Measurements from ENCODE around the gene APOA4. TPM values are rescaled to one million over a fixed set of nuclear protein-coding genes. Genes with fewer than 3 reads are reported as not detected.

The APOA4 gene
- total and polyA plus RNA-seq, 4 donors = 0.89 to 382 (median 131) TPM

DNA sequence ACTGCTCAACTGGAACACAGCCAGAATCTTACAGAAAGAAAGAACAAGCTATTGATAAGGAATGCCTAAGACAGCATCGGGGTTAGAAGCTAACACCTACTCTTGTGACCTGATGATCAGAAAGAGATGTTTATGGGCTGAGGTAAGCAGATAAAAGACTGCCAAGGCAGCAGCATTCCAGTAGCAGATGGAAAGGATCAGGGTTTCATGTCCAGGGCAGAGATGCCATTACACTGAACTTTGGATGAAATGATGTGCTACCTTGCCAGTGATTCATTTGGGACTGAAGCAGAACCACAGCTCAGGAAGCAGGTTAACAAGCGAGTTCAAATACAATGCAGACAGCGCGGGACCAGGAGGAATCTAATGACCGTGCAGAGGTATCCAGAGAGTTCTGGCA, 41.4 kb upstream of the APOA4 start (continued):
- TF ChIP-seq FOXA1 (IDR thresholded peaks at IDR 0.05) = no peak

GRCh38 chr11:116862951-116863350, 39.8 kb upstream of the APOA4 start:
- no peak for DNase-seq (ENCODE audit: low spot score)
- Histone ChIP-seq H3K4me3 (ENCODE audit: low read depth in 1 of 3, low read length in 3 of 3) (no peak overlapping the region), H3K9me3 (ENCODE audit: control insufficient read depth in 4 of 4, low read length in 3 of 4) (no peaks in the 10 kb centered on the region), H3K4me1 (ENCODE audit: control insufficient read depth in 4 of 4, insufficient read depth in 4 of 4, low read length in 3 of 4) (peaks cover 0 to 3% (median 1%) of the 10 kb centered on the region in 4 donors), H3K36me3 (ENCODE audit: control insufficient read depth in 4 of 4, insufficient read depth in 3 of 4, low read depth in 1 of 4, low read length in 3 of 4) (peaks cover 3 to 88% (median 59%) of the 10 kb centered on the region in 4 donors), H3K27me3 (ENCODE audit: control insufficient read depth in 4 of 4, insufficient read depth in 4 of 4, low read length in 3 of 4) (no peaks in the 10 kb centered on the region), H3K9ac (ENCODE audit: low read depth in 1 of 2, low read length in 2 of 2) (no peak overlapping the region), H3K27ac (ENCODE audit: low read depth in 1 of 2, low read length in 2 of 2) (no peak overlapping the region)
- 96% methylated on average over 3 of the region's 3 CpGs for WGBS
- TF ChIP-seq, protein P1, sequence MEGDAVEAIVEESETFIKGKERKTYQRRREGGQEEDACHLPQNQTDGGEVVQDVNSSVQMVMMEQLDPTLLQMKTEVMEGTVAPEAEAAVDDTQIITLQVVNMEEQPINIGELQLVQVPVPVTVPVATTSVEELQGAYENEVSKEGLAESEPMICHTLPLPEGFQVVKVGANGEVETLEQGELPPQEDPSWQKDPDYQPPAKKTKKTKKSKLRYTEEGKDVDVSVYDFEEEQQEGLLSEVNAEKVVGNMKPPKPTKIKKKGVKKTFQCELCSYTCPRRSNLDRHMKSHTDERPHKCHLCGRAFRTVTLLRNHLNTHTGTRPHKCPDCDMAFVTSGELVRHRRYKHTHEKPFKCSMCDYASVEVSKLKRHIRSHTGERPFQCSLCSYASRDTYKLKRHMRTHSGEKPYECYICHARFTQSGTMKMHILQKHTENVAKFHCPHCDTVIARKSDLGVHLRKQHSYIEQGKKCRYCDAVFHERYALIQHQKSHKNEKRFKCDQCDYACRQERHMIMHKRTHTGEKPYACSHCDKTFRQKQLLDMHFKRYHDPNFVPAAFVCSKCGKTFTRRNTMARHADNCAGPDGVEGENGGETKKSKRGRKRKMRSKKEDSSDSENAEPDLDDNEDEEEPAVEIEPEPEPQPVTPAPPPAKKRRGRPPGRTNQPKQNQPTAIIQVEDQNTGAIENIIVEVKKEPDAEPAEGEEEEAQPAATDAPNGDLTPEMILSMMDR (IDR thresholded peaks at IDR 0.05; ENCODE audit: low read depth, low read length, missing input control) = no peak
- TF ChIP-seq ZBTB33 (IDR thresholded peaks at IDR 0.05) (no peak), NR2F2 (IDR thresholded peaks at IDR 0.05) (no peak)

GRCh38 chr11:116862185-116862584, 39.1 kb upstream of the APOA4 start:
- Histone ChIP-seq H3K36me3 (ENCODE audit: control insufficient read depth in 4 of 4, insufficient read depth in 3 of 4, low read depth in 1 of 4, low read length in 3 of 4) (peaks cover 0 to 86% (median 58%) of the 10 kb centered on the region in 4 donors), H3K9ac (ENCODE audit: low read depth in 1 of 2, low read length in 2 of 2) (no peak overlapping the region), H3K4me3 (ENCODE audit: low read depth in 1 of 3, low read length in 3 of 3) (no peak overlapping the region), H3K9me3 (ENCODE audit: control insufficient read depth in 4 of 4, low read length in 3 of 4) (no peaks in the 10 kb centered on the region), H3K4me1 (ENCODE audit: control insufficient read depth in 4 of 4, insufficient read depth in 4 of 4, low read length in 3 of 4) (peaks cover 0 to 11% (median 7%) of the 10 kb centered on the region in 4 donors), H3K27me3 (ENCODE audit: control insufficient read depth in 4 of 4, insufficient read depth in 4 of 4, low read length in 3 of 4) (no peaks in the 10 kb centered on the region), H3K27ac (ENCODE audit: low read depth in 1 of 2, low read length in 2 of 2) (no peak overlapping the region)
- no peak for DNase-seq (ENCODE audit: low spot score)
- 96% methylated on average over 3 of the region's 3 CpGs for WGBS
- TF ChIP-seq RAD21 (IDR thresholded peaks at IDR 0.05) (no peak), REST (IDR thresholded peaks at IDR 0.05) (no peak), NR2F2 (IDR thresholded peaks at IDR 0.05) (no peak), TAF1 (conservative IDR thresholded peaks at IDR 0.05) (no peak), HNF4A (conservative IDR thresholded peaks at IDR 0.05) (no peak), MAX (IDR thresholded peaks at IDR 0.05) (no peak), SP1 (IDR thresholded peaks at IDR 0.05) (no peak), FOXA1 (IDR thresholded peaks at IDR 0.05) (no peak), RXRA (IDR thresholded peaks at IDR 0.05) (no peak), FOXA2 (IDR thresholded peaks at IDR 0.05) (no peak), YY1 (IDR thresholded peaks at IDR 0.05) (no peak)
